Adipose tissue (tissue), 3 donors: ENCODE measurements around the gene CLDN25. TPM values are rescaled to one million over a fixed set of nuclear protein-coding genes. Genes with fewer than 3 reads are reported as not detected.
"Not testable (repeated sequence)": the region's sequence is repeated elsewhere in the genome, so short reads cannot be mapped to it uniquely, and the experiment has no call there.

ENCODE experiments used
- H3K27ac ChIP-seq: one replicate; pipeline ENCODE4 v1.5.1; 2013; ENCODE audit warnings: low read depth, low read length
- WGBS, 3 donors: extraction: QIAGEN DNeasy Blood & Tissue Kit; methylation state at CpG; one replicate each; pipeline ENCODE4 v1.1.7; 2013; 5-methylcytosine and 5-hydroxymethylcytosine counted together
- polyA plus RNA-seq, 3 donors: library from polyadenylated mRNA; stranded (reverse); fragments of 200-250 nt; gene quantifications; one replicate each; pipeline ENCODE4 v1.2.3, GENCODE V29; 2013
- donor health status: healthy with polysubstance abuse.
- donor health status: Bipolar disorder and iron deficiency.
- donor health status: healthy.

Gene CLDN25
- not detected for polyA plus RNA-seq

DNA sequence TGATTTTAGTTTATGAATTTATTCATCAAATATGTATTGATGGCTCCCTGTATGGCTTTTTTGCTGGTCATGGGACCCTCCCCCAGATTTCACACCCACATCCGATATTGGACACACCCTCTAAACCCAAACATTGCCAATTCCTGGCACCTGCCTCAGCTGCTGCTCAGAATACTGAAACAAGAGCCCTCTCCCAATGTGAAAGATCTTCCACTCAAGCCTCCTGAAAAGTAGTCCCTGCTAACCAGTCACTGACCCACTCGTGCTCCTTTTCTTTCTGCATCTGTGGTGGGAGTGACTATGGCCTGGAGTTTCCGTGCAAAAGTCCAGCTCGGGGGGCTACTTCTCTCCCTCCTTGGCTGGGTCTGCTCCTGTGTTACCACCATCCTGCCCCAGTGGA, at the start of gene CLDN25:
Gene CLDN25, plus strand, starts transcription at position 301 of the 400 bp plus-strand sequence. Its CDS starts 0 bp downstream, at position 301.
- H3K27ac ChIP-seq = no peak within 1 kb of the TSS
- 80 to 83% (median 83%) methylated on average over 4 of the region's 4 CpGs for WGBS, 3 donors

DNA sequence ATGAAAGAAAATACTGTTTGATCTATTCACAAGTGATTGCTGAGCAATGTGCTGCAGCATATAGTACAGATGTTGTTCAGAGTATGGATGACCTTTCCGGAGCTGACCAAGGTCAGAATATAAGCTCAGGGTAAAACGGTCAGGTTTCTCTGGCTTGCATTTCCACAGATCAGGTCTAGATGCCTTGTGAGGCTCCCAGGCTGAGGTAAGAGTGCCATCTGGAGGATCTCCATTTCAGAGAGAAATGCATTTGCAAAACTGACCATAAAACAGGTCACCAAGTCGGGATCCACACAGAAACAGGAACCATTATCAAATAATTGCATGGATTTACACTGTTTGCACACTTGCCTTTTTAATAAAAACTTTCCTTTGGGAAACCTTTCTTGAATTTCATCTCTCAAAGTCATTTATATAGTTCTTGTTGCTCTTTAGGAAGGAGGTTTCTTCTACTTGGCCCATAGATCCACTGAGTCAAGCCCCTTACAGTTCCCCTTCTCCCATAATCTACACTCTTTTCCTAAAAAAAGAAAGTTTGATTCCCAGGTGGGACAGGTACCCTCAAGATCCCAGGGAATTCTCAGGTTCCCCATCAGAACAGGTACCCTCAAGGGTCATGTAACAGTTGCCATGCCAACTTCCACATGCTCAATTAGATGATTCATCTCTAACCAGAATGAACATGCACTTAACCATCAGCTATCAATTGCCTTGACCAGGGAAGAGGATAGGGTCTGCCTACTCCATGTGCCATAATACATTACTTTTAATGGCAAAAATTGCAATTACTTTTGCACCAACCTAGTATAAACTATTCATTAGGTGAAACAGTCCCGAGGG, 48.5 kb upstream of the CLDN25 start:
- WGBS, 3 donors = 39 to 63% (median 52%) methylated on average over 4 of the region's 4 CpGs
- no peak overlapping the region for H3K27ac ChIP-seq

DNA sequence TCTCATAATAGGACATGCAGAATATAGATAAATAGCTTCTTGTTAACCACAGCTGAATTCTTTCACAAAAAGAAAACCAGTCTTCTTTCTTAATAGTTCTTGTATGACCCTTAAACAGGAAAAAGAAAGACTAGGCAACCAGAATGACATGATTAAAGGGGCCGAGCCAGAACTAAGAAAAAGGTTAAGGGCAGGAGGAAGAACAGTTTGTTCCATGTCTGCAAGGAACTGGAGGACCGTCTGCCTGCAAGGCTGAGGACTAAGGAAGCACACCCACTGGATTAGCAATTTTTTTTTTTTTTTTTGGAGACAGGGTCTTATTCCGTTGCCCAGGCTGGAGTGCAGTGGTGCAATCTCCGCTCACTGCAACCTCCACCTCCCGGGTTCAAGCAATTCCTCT, 47.5 kb upstream of the CLDN25 start:
- no peak overlapping the region for H3K27ac ChIP-seq
- 82 to 97% (median 82%) methylated on average over 5 of the region's 5 CpGs for WGBS, 3 donors

DNA sequence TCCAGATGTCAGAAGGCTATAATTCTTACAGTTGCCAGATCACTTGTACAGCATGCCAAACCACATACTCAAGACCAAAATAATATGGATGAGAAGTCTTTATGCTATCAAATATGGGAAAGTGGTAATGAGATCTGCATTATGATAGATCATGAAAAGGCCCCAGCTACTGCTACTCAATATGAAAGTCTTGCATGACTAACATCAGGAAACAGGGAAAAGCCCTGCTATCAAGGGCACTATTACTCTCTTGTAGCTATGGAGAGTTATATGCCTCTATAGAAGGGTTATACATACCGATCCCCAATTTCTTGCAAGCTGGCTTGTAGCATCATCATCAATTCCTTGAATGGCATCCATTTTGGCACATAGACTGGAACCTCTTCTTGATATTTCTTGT, 43.3 kb upstream of the CLDN25 start:
- no peak overlapping the region for H3K27ac ChIP-seq
- WGBS, 3 donors = 86 to 100% (median 94%) methylated on average over 1 of the region's 1 CpG

DNA sequence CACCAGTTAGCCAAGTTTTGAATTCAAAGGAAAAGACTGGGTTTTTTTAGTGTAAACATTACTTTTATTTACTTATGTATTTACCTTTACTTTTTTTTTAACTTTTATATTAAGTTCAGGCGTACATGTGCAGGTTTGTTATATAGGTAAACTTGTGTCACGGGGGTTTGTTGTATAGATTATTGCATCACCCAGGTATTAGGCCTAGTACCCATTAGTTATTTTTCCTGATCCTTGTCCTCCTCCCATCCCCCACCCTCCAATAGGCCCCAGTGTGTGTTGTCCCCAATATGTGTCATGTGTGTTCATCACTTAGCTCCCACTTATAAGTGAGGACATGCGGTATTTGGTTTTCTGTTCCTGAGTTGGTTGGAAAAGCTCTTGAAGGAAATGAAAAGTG, 26.7 kb upstream of the CLDN25 start:
- H3K27ac ChIP-seq = no peak overlapping the region
- 97 to 98% (median 97%) methylated on average over 3 of the region's 3 CpGs for WGBS, 3 donors

DNA sequence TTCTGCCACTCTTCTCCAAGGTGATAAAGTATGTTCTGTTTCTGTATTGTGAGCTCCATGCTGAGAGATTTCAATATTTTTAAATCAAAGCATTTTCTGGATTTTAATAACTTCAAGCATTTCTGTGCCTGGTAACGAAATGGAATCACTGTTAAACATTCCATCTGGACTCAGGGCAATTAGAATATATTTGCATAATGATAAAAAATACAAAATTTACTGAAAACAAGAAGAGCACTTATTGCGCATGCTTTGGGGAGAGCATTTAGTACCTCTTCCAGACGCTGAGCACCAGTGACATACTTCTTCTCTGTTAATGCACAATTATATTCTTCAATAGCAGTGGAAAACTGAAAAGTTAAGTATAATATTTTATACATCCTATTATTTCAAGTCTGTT, 19.4 kb upstream of the CLDN25 start:
- 90 to 96% (median 91%) methylated on average over 3 of the region's 3 CpGs for WGBS, 3 donors
- H3K27ac ChIP-seq = no peak overlapping the region

DNA sequence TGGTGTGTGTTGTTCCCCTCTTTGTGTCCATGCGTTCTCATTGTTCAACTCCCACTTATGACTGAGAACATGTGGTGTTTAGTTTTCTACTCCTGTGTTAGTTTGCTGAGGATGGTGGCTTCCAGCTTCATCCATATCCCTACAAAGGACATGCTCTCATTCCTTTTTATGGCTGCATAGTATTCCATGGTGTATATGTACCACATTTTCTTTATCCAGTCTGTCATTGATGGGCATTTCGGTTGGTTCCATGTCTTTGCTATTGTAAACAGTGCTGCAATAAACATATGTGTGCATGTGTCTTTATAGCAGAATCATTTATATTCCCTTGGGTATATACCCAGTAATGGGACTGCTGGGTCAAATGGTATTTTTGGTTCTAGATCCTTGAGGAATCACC, 16.6 kb upstream of the CLDN25 start:
- H3K27ac ChIP-seq = not testable (repeated sequence)
- WGBS, 3 donors = 100% methylated on average over 2 of the region's 2 CpGs

DNA sequence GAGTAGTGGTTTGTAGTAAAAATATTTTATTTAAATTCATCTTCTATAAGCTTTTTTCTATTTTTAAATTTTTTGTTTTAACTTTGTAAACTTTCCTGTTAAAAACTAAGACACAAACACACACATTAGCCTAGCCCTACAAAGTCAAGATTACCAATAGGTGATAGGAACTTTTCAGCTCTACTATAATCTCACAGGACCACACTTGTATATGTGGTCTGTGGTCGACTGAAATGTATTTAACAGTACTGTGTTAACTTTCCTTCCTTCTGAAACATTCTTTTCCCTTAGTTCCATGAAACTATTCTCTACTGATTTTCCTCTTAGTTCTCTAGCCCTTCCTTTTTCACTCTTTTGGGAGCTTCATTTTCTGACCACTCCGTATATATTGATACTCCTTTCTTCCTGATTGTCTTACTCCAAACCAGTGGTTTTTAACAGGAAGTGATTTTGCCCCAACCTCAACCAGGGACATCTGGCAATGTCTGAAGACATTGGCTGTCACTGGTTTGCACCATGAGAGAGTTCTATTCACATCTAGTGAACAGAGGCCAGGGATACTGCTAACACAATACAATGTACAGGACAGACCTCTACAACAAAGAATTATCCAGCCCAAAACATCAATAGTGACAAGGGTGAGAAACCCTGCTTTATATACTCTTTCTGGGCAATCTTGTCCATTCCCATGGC, 14.9 kb upstream of the CLDN25 start:
- WGBS, 3 donors = 78 to 97% (median 80%) methylated on average over 2 of the region's 2 CpGs
- no peak overlapping the region for H3K27ac ChIP-seq

DNA sequence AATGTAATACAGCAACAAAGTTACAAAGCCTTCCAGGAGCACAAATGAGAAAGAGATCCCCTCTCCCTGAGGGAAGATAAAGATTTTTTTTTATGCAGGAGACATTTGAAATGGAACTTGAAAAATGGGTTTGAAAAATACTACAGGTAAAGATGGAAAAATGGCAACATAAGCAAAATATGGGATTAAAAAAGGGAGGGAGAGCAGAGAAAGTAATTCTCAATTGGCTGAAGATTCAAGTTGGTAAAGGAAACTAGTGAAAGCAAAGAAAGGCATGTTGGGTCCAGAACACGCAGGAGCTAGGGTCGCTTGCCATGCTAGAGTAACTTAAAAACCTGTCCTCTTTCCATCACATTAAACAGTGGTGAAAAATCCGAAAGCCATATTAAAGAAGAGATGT, 7.6 kb upstream of the CLDN25 start:
- 68 to 97% (median 79%) methylated on average over 3 of the region's 3 CpGs for WGBS, 3 donors
- H3K27ac ChIP-seq = no peak overlapping the region

DNA sequence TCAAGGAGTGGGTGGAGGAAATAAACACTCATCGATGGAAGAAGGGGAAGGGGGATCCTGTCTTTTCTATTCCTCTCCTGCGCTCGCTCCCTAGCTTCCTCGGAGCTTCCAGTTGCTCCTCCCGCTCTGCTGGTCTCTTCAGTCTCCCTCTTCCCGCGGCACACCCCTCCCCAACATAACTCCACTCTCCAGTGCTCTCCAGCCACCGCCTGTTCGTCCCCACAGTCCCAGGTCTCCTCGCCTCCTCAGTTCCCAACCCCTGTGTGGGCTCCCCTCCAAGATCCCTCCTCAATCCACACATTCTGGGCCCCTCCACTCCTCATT, 6.5 kb upstream of the CLDN25 start:
- WGBS, 3 donors = 0 to 1% (median 0%) methylated on average over 10 of the region's 10 CpGs

DNA sequence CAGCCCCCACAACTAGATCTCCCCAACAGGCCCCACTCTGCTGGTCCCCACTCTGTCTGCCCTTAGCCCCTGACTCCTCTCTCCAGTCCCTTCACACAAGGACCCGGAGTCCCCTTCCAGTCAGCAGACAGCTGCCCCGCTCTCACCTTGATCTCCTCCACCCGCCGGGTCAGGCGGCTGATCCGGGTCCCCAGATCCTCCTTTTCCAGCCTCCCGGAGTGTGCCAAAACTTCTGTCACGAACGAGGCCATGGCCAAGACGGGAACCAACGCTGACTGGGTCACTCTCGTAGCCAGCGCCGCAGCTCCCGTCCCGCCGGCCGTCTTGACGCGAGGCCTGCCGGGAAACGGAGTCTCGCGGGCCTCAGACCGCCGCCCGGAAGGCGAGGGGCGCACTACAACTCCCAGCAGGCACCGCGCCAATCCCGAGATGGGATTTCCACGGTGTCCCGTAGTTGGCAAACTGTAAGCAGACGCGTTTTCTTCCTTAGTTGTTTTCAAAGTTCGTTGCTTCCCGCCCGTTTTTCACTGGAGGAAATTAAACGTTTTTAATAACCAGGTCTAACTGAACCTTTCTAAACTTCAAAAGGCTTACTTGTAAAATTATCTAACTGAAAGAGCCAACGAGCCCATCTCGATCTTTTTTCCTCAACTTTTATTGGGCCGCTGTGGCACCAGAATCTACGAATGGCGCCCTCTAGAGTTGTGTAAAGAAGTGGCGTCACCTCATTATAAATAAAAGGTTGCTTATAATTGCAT, 6.0 kb upstream of the CLDN25 start, which contains the start of gene ZW10:
Gene ZW10, minus strand, starts transcription at position 277 of the 758 bp plus-strand sequence. Its CDS starts 26 bp downstream, at position 251.
- no peak within 1 kb of the TSS for H3K27ac ChIP-seq
- WGBS, 3 donors = 0 to 1% (median 0%) methylated on average over 46 of the region's 46 CpGs

More for the DNA sequence above, 6.5 kb upstream of the CLDN25 start:
- no peak overlapping the region for H3K27ac ChIP-seq

DNA sequence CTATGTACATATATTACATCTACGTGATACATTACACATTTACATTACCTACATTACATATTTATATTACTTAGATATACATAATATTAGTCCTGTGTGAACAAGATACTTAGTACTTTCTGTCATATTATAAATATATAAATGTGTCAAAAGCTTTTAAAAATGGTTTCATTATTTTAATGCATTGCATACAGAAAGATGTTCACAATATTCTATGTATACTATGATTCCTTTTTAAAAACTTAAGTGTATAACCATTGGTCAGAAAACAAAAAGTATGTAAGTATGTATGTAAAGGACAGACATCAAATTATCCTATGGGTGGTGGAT, 5.5 kb upstream of the CLDN25 start:
- 0% methylated on average over 1 of the region's 1 CpG for WGBS, 3 donors
- H3K27ac ChIP-seq = no peak overlapping the region

DNA sequence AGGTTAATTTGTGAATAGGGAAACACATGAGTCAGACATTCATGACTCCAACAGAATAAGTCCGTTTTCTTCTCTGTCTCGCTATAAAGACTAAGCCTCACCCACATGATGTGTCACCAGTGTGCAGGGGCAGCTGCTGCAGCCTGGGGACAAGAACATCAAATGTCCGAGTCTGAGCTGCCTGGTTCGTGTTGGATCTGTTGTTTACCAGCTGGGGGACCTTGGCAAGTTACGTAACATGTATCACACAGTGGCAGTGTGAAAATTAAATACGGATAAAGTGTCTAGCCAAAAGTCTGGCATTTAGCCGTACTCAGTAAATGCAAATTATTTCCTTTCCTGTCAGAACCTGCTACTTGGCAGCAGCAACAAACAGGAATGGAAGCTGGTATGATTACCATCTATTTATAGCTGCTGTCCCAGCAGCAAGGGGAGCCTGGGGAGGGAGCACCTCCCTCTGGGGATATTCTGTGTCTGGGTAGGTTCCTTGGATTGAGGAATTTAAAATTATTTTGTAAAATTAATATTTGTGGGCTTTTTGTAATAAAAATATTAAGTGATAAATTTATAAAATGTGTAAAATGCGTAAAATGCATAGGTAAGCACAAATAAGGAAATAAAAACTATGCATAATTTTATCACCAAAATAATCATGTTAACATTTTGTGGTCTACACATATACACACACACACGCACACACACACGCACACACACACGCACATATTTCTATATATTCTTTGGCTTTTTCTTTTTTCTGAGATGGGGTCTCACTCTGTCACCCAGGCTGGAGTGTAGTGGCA, 1.3 kb upstream of the CLDN25 start:
- WGBS, 3 donors = 31 to 50% (median 45%) methylated on average over 11 of the region's 11 CpGs
- H3K27ac ChIP-seq = no peak overlapping the region

DNA sequence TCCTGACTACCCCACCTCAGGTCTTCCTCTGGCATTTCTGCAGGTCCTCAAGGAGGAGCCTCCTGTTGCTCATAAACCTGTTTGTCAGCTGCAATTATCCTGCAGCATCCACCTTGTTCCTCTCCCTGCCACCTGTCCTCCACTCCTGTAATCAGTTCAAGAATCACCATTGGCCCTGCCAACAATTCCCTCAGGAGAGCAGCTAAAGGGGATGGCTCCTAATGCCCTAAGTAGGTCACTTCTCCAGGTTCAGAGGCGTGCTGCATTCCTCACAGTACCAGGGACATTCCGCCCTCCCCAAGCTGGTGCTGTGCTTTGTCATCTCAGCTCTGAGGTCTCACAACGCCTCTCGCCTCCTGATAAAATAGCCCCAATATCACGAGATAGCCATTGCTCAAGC, 2.1 kb downstream of the CLDN25 start:
- WGBS, 3 donors = 58 to 82% (median 80%) methylated on average over 5 of the region's 5 CpGs

DNA sequence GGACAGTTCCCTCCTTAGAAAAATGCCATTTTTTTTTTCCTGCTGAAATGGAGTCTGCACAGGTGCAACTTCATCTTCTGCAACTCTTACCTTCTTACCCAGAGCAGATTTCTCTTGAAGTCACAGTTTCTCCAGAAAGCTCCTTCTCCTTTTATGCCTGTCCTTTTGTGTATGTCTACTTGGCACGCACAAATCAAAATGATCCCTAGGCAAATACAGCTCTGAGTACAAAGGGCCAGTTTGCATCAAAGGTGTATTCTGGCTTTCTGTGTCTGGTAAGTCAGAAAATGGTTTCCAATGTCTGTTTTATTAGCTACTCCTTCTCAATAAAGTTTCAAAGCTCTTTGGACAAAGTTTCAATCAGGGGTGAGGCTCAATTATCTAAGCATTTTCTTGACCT, 2.5 kb downstream of the CLDN25 start:
- 35 to 95% (median 84%) methylated on average over 1 of the region's 1 CpG for WGBS, 3 donors
- H3K27ac ChIP-seq = no peak overlapping the region

More for the DNA sequence above, 2.1 kb downstream of the CLDN25 start:
- no peak overlapping the region for H3K27ac ChIP-seq

DNA sequence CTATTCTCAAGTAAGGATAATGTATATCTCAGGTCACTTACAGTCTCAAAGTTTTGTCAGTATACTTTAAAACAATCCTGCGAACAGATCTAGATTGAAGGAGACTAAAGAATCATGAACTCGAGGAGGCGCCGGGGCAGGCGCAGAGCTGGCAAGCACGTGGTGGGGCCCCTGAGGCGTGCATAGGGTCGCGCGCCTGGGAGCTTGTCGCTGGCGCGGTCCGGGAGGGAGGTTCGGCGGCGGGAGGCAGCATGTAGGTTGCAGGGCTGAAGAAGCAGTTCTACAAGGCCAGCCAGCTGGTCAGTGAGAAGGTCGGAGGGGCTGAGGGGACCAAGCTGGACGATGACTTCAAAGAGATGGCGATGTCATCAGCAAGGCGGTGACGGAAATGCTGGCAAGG, 9.4 kb downstream of the CLDN25 start:
- H3K27ac ChIP-seq = not testable (repeated sequence)
- 86 to 87% (median 87%) methylated on average over 22 of the region's 22 CpGs for WGBS, 3 donors

DNA sequence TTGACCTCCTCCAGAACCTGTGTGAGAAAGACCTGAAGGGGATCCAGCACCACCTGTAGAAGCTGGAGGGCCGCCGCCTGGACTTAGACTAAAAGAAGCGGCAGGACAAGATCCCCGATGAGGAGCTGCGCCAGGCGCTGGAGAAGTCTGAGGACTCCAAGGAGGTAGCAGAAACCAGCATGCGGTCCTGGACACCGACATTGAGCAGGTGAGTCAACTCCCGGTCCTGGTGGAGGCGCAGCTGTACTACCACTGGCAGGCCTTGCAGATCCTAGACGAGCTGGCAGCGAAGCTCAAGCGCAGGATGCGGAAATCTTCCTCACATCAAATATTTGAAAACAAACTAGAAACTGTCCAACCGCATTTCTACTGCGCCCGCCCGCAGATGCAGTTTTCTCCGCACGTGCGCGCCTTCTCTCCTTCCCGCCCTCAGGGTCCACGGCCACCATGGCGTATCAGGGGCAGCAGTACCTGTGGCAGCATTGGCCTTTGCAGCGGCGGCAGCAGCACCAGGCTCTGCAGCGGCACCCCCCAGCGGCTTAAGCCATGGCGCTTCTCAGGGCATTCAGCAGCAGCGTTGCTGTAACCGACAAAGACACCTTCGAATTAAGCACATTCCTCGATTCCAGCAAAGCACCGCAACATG, 10.2 kb downstream of the CLDN25 start:
- 81 to 89% (median 87%) methylated on average over 35 of the region's 35 CpGs for WGBS, 3 donors
- H3K27ac ChIP-seq = no peak overlapping the region

DNA sequence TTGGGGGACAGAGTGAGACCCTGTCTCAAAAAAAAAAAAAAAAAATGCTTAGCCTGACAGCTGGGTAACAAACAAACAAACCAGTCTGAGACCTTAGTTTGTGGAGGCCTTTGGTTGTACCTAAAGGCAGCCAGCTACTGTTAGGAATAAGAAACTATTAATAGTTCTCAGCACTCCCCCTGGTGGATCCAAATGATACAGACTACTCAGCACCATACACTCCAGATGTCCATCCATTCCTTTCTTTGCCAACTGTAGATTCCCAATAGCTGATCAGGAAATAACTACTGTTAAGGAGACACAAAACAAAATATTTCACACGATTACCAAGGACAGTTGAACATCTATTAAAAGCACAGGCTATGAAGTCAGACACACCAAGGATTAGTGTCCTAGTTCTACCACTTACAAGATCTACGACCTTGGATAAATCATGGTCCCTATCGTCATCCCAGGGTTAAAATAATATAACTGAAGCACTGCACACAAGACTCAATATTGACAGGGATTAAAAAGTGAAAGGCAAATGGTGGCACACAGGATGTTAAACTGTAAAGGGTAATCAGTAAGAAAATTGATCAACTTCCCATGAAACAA, 17.2 kb downstream of the CLDN25 start:
- no peak overlapping the region for H3K27ac ChIP-seq
- 56 to 71% (median 70%) methylated on average over 3 of the region's 3 CpGs for WGBS, 3 donors
